Astrocyte of the spinal cord (primary cell): ENCODE data around the gene MEIOSIN.
"Not testable (repeated sequence)": the region's sequence is repeated elsewhere in the genome, so short reads cannot be mapped to it uniquely, and the experiment has no call there.

ENCODE experiments used
- DNase-seq: peaks from one replicate; pipeline ENCODE4 v3.0.0; 2011; ENCODE audit warnings: low read depth, low spot score
- H3K4me3 ChIP-seq: 2 replicates; pipeline ENCODE4 v1.5.1; 2011; ENCODE audit warnings: low read depth, mild to moderate bottlenecking, low read length, moderate library complexity
- CTCF ChIP-seq: IDR thresholded peaks from 2 replicates; pipeline ENCODE4 v1.5.1; 2012; ENCODE audit warnings: low read depth, mild to moderate bottlenecking, low read length, inconsistent platforms
- in situ Hi-C: cut with HindIII; loops from 2 replicates; pipeline ENCODE4 v1.10.0; 2017; ENCODE audit warnings: low sequenced_read_pairs

The MEIOSIN gene

DNA sequence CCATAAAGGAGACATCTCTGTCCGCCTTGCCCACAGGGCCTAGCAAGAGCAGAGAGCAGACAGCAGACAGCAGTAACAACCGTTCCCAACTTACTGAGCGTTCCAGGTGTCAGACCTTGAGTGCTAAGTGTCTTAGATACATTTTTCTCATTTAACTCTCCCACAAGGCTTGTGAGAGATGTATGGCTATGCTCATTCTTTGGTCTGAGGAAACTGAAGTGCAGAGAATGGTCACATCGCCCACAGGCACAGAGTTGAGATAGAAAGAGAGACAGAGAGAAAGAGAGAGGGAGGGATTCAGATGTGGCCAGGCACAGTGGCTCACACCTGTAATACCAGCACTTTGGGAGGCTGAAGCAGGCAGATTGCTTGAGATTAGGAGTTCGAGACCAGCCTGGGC, 14.3 kb downstream of the MEIOSIN start:
- no peak overlapping the region for H3K4me3 ChIP-seq
- DNase-seq = no peak
- no peak for TF ChIP-seq CTCF
- in situ Hi-C loops = no loop called here

- H3K4me3 ChIP-seq, in situ Hi-C loops, DNase-seq: not testable (repeated sequence)
These were observed 18.2 kb downstream of the MEIOSIN start for GRCh38 chr19:45751483-45751882.

GRCh38 chr19:45752639-45753038, 19.4 kb downstream of the MEIOSIN start:
- in situ Hi-C loops = no loop called here
- no peak for TF ChIP-seq CTCF
- no peak overlapping the region for H3K4me3 ChIP-seq
- DNase-seq = no peak

DNA sequence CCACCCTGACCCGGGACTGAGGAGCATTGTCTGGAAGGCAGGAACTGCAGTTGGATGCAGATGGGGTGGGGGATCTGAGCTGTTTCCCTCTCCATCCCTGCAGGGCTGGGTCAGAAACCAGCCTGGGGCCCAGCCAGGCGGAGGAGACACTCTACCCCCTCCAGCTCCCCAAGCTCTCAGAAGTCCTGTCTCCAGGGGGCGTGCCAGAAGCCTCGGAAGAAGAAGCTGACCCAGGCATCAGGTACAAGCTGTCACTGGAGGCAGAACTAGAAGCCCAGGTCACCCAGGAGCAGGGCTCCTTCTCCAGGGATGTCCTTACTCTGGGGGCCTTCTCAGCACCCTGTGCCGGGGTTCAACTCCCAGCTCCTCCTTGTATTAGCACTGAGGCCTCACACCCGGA, 20.3 kb downstream of the MEIOSIN start:
- in situ Hi-C loops = no loop called here
- no peak for DNase-seq
- no peak overlapping the region for H3K4me3 ChIP-seq
- no peak for TF ChIP-seq CTCF

GRCh38 chr19:45754323-45754722, 21.1 kb downstream of the MEIOSIN start:
- TF ChIP-seq CTCF = no peak
- in situ Hi-C loops = no loop called here
- no peak overlapping the region for H3K4me3 ChIP-seq
- DNase-seq = no peak

DNA sequence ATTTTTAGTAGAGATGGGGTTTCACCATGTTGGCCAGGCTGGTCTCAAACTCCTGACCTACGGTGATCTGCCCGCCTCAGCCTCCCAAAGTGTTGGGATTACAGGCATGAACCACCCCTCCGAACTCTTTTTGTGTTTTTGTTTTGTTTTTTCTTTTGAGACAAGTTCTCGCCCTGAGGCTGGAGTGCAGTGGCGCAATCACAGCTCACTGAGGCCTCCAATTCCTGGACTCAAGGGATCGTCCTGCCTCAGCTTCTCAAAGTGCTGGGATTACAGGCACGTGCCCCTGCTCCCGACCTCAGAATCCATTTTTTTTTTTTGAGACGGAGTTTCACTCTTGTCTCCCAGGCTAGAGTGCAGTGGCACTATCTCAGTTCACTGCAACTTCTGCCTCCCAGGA, 24.5 kb downstream of the MEIOSIN start:
- in situ Hi-C loops = no loop called here
- no peak for DNase-seq
- H3K4me3 ChIP-seq = no peak overlapping the region
- no peak for TF ChIP-seq CTCF

DNA sequence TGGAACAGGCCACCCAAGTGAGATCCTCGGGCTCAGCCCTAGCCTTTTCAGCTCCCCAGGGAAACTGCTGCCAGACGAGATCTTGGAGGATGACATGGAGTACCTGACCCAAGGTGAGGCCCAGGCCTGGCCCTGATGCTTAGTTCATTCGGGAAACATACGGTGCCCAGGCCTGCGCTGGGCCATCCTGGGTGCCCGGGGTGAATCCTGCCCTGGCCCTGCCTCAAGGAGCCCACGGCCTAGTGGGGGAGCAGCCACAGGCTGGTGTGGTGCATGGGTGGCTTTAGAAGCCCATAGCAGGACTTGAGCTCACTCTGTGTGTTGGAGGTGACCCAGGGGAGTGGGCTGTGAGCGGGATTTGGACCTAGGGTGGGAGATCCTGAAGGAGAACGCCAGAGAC, 25.7 kb downstream of the MEIOSIN start:
- DNase-seq = no peak
- no peak for TF ChIP-seq CTCF
- in situ Hi-C loops = no loop called here
- no peak overlapping the region for H3K4me3 ChIP-seq
